Left lobe of liver (tissue), 2 donors: Measurements from ENCODE around the gene RBM15B. TPM values are rescaled to one million over a fixed set of nuclear protein-coding genes. Genes with fewer than 3 reads are reported as not detected.
A peak's percentile ranks its signal among the peaks of the same experiment; 100 is the strongest.
"Not testable (repeated sequence)": the region's sequence is repeated elsewhere in the genome, so short reads cannot be mapped to it uniquely, and the experiment has no call there.

ENCODE experiments used
- ATAC-seq: fragments of 200-7000 bp; cut with Tn5 transposase; one replicate; pipeline ENCODE4 v1.9.1; 2020; ENCODE audit warnings: mild to moderate bottlenecking, moderate library complexity
- DNase-seq: peaks from one replicate; pipeline ENCODE4 v3.0.0-alpha.2; 2020; ENCODE audit warnings: low spot score
- total RNA-seq: library from RNA; stranded (reverse); gene quantifications from one replicate; pipeline ENCODE4 v1.2.1, GENCODE V29; 2021
- donor health status: DM: no; HTN: no; CAD: no; lungs with moderate emphysema.
- donor health status: DM: no; HTN: yes; CAD: no.

RBM15B gene
- 10.3 TPM for total RNA-seq

DNA sequence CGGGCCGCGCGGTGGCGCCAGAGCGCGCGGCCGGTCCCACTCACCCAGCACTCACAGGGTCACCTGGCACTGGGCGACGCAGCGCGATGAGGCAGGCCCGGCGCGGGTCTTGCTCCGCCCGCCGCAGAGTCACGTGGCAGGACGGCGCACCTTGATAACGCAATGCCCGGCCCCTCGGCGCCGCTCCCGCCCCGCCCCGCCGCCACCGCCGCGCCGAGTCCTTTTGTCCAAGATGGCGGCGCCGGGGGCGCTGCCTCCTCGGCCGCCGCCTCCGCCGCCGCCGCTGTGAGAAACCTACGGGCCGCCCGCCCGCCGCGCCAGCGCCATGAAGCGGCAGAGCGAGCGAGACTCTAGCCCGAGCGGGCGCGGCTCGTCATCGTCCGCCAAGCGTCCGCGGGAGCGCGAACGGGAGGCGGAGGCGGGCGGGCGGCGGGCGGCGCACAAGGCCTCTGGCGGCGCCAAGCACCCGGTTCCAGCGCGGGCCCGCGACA, at the start of gene RBM15B:
TSS of gene RBM15B (plus strand) at position 211 of the 491 bp plus-strand sequence. CDS start at position 326, 115 bp downstream.
- ATAC-seq (peak; percentile 93), DNase-seq (peak; percentile 99)

- DNase-seq = no peak
- ATAC-seq = no peak
Observed at GRCh38 chr3:51343918-51344687, 47.0 kb upstream of the RBM15B start.

GRCh38 chr3:51350751-51351150, 40.3 kb upstream of the RBM15B start:
- DNase-seq (no peak), ATAC-seq (no peak)

- ATAC-seq (no peak), DNase-seq (no peak)
Observed at GRCh38 chr3:51353131-51353530, 38.0 kb upstream of the RBM15B start.

- DNase-seq = no peak
- ATAC-seq = no peak
Observed at GRCh38 chr3:51353691-51354090, 37.4 kb upstream of the RBM15B start.

- ATAC-seq = no peak
Observed at GRCh38 chr3:51354172-51354571, 36.9 kb upstream of the RBM15B start.

GRCh38 chr3:51354731-51355615, 36.1 kb upstream of the RBM15B start:
- ATAC-seq = no peak
- DNase-seq = no peak

More at GRCh38 chr3:51354172-51354571, 36.9 kb upstream of the RBM15B start:
- DNase-seq = no peak

- DNase-seq = no peak
- ATAC-seq = no peak
Observed at GRCh38 chr3:51355891-51356578, 35.0 kb upstream of the RBM15B start.

- ATAC-seq (no peak), DNase-seq (no peak)
Observed at GRCh38 chr3:51357856-51358255, 33.2 kb upstream of the RBM15B start.

DNA sequence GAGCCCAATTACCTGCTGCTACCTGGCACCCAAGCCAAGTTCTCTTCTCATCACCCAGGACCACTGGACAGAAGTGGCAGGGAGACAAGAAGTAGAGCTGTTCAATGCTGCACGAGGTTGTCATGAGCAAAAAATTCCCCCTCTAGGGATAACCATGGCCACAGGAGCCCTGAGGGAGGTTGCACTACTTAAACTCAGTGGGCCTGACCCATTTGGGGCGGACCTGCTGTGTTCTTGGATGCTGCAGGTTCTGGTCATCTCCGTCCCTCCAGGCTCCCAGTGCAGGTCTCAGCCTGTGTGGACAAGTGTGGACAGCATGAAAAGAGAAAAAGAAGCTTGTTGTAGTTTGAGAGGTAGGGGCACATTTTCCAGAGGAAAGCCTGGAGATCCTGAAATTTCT, 32.1 kb upstream of the RBM15B start:
- DNase-seq = peak; percentile 15
- ATAC-seq = no peak

- DNase-seq (peak; percentile 35), ATAC-seq (no peak)
Observed at GRCh38 chr3:51360806-51361205, 30.3 kb upstream of the RBM15B start.

DNA sequence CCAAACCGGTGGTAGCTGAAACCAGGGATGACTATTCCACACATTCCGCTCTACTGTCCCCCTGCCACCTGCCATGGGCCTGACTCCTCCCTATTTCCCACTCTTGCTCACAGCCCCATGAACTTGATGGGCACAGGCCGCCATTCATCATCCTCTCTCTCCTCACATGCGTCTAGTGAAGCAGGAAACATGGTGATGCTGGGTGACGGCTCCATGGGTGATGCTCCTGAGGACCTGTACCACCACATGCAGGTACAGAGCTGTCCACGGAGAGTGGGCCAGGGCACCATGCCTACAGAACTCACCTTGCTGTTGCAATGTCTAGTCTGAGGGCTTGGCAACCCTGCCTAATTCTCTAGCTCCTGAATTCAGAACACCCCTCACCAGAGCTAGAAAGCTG, 29.3 kb upstream of the RBM15B start:
- DNase-seq = no peak
- ATAC-seq = no peak

GRCh38 chr3:51362476-51362875, 28.6 kb upstream of the RBM15B start:
- no peak for DNase-seq
- no peak for ATAC-seq

GRCh38 chr3:51368276-51368675, 22.8 kb upstream of the RBM15B start:
- not testable (repeated sequence) for ATAC-seq
- DNase-seq = peak; percentile 31

DNA sequence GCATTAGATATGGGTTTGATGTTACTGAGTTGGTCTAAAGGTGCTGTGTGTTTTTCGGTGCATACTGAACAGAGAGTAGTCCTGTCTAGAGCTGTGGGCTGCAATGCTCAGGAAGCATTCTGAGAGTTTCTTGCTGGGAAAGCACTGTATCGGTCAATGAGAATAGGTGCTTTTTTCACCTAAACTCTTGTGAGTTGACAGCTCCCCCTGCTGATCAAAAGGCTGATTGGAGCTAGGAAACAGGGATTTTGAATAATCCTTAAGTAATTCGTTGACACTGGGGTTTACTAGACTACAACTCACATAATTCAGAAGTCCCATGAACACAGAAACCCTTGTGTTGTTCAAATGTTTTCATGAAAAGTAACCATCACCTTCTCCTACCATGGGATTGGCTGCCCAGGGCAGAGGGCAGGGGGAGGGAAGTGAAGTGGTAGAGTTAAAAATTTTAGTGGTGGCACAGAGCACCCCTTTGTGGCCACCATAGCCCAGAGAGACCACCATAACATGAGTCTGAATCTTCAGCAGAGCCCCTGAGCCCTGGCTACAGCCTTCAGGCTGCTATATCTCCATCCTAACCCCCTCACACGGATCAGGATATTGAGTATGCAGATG, 19.0 kb upstream of the RBM15B start:
- ATAC-seq = peak; percentile 83

GRCh38 chr3:51373658-51374421, 17.2 kb upstream of the RBM15B start:
- DNase-seq (peak; percentile 69), ATAC-seq (peak; percentile 84)

More for the DNA sequence above, 19.0 kb upstream of the RBM15B start:
- peak; percentile 52 for DNase-seq

DNA sequence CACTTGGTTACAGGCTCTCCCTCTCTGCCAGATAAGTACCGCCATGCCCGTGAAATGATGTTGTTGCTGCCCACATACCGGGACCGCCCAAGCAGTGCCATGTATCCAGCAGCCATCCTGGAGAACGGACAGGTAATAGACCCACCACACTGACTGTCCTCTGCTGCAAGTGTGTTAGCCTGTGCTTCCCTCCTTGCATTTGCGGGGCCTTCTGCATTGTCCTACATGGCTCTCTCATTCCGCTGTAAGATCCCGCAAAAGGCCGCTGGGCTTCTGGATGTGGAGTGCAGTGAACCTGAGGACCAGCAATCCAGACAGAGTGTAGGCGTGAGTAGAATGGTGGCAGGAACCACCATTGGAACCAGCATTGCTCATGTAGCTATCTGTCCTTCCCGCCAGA, 16.6 kb upstream of the RBM15B start:
- DNase-seq (no peak), ATAC-seq (no peak)

DNA sequence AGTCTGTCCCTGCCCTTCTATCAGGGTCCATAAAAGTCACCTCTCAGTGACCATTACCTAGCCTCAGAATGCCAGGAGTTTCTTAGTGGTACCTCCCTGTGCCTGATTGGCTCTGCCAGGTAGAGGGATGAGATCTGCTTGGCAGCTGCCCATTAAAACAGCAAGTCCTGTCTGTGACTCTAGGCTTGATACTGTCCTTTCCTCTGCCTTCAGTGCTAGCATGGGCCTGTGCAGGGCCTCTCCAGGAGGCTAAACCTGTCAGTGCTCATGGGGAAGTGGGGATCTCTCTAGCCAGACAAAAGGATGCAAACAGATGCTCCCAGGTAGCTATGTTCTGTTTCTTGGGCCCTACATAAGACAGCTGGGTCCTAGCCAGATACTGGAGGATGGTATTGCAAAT, 15.9 kb upstream of the RBM15B start:
- ATAC-seq (no peak), DNase-seq (no peak)

GRCh38 chr3:51375571-51375970, 15.5 kb upstream of the RBM15B start:
- DNase-seq (no peak), ATAC-seq (no peak)

- no peak for ATAC-seq
- no peak for DNase-seq
Observed at GRCh38 chr3:51378065-51378464, 13.0 kb upstream of the RBM15B start.
